SK-N-SH treated with all-trans-retinoic acid at 6 μM for 48 hours (cell line): Measurements from ENCODE around the gene PUM2.

Source experiments
- ATAC-seq: fragments of 200-7000 bp; cut with Tn5 transposase; 3 replicates; pipeline ENCODE4 v1.9.1; 2020; ENCODE audit warnings: mild to moderate bottlenecking, moderate library complexity
- BACH2 ChIP-seq: fragments of 250-450 bp; sonication (Bioruptor Pico); IDR thresholded peaks from 2 replicates; pipeline ENCODE4 v1.9.0; 2021; ENCODE audit warnings: mild to moderate bottlenecking, borderline replicate concordance
- CREB5 ChIP-seq: fragments of 250-450 bp; sonication (Bioruptor Pico); IDR thresholded peaks from 2 replicates; pipeline ENCODE4 v1.5.1; 2020; ENCODE audit warnings: low read depth, mild to moderate bottlenecking, moderate library complexity
- CSDC2 ChIP-seq: fragments of 250-450 bp; sonication (Bioruptor Pico); IDR thresholded peaks from 2 replicates; pipeline ENCODE4 v1.5.0; 2020; ENCODE audit warnings: mild to moderate bottlenecking, moderate library complexity
- CSRNP3 ChIP-seq: fragments of 250-450 bp; sonication (Bioruptor Pico); IDR thresholded peaks from 2 replicates; pipeline ENCODE4 v1.5.1; 2021; ENCODE audit warnings: mild to moderate bottlenecking, moderate library complexity
- ESRRG ChIP-seq: fragments of 250-450 bp; sonication (Bioruptor Pico); IDR thresholded peaks from 2 replicates; pipeline ENCODE4 v1.6.1; 2021; ENCODE audit warnings: mild to moderate bottlenecking
- GLIS3 ChIP-seq: fragments of 250-450 bp; sonication (Bioruptor Pico); IDR thresholded peaks from 2 replicates; pipeline ENCODE4 v1.5.0; 2020; ENCODE audit warnings: mild to moderate bottlenecking, moderate library complexity
- ISL1 ChIP-seq: fragments of 250-450 bp; sonication (Bioruptor Pico); IDR thresholded peaks from 2 replicates; pipeline ENCODE4 v2.1.2; 2022; ENCODE audit warnings: mild to moderate bottlenecking, moderate library complexity
- PATZ1 ChIP-seq: fragments of 250-450 bp; sonication (Bioruptor Pico); IDR thresholded peaks from 2 replicates; pipeline ENCODE4 v1.8.0; 2020; ENCODE audit warnings: mild to moderate bottlenecking, moderate library complexity, borderline replicate concordance
- POU6F1 ChIP-seq: fragments of 250-450 bp; sonication (Bioruptor Pico); IDR thresholded peaks from 2 replicates; pipeline ENCODE4 v1.8.0; 2021; ENCODE audit warnings: low read depth, mild to moderate bottlenecking, moderate library complexity, borderline replicate concordance
- PPARA ChIP-seq: fragments of 250-450 bp; sonication (Bioruptor Pico); IDR thresholded peaks from 2 replicates; pipeline ENCODE4 v1.5.0; 2020; ENCODE audit warnings: mild to moderate bottlenecking, borderline replicate concordance
- RARB ChIP-seq: fragments of 250-450 bp; sonication (Bioruptor Pico); IDR thresholded peaks from 2 replicates; pipeline ENCODE4 v1.8.0; 2021; ENCODE audit warnings: mild to moderate bottlenecking, moderate library complexity
- SNAI2 ChIP-seq: fragments of 250-450 bp; sonication (Bioruptor Pico); IDR thresholded peaks from 2 replicates; pipeline ENCODE4 v1.5.0; 2020; ENCODE audit warnings: mild to moderate bottlenecking, moderate library complexity
- TCF4 ChIP-seq: fragments of 250-450 bp; sonication (Bioruptor Pico); IDR thresholded peaks from 2 replicates; pipeline ENCODE4 v1.8.0; 2021; ENCODE audit warnings: mild to moderate bottlenecking, moderate library complexity, borderline replicate concordance
- TOX ChIP-seq: fragments of 250-450 bp; sonication (Bioruptor Pico); IDR thresholded peaks from 2 replicates; pipeline ENCODE4 v1.8.0; 2021; ENCODE audit warnings: mild to moderate bottlenecking, moderate library complexity, borderline replicate concordance
- TSHZ2 ChIP-seq: fragments of 250-450 bp; sonication (Bioruptor Pico); IDR thresholded peaks from 2 replicates; pipeline ENCODE4 v1.5.0; 2020; ENCODE audit warnings: mild to moderate bottlenecking, moderate library complexity
- ZC3H10 ChIP-seq: fragments of 250-450 bp; sonication (Bioruptor Pico); IDR thresholded peaks from 2 replicates; pipeline ENCODE4 v1.5.1; 2021; ENCODE audit warnings: mild to moderate bottlenecking, moderate library complexity
- ZFP3 ChIP-seq: fragments of 250-450 bp; sonication (Bioruptor Pico); IDR thresholded peaks from 2 replicates; pipeline ENCODE4 v1.5.0; 2020; ENCODE audit warnings: mild to moderate bottlenecking, moderate library complexity
- ZFP30 ChIP-seq: fragments of 450-650 bp; formaldehyde crosslinking; IDR thresholded peaks from 2 replicates; pipeline ENCODE4 v1.5.0; 2022; ENCODE audit warnings: mild to moderate bottlenecking, moderate library complexity
- ZNF565 ChIP-seq: fragments of 450-650 bp; formaldehyde crosslinking; conservative IDR thresholded peaks from 2 replicates; pipeline ENCODE4 v1.5.0; 2020; ENCODE audit warnings: low read depth, mild to moderate bottlenecking, moderate library complexity
- ZNF70 ChIP-seq: fragments of 450-650 bp; formaldehyde crosslinking; IDR thresholded peaks from 2 replicates; pipeline ENCODE4 v1.5.0; 2020; ENCODE audit warnings: mild to moderate bottlenecking, moderate library complexity
- ZNF8 ChIP-seq: fragments of 450-650 bp; formaldehyde crosslinking; IDR thresholded peaks from 2 replicates; pipeline ENCODE4 v1.5.0; 2020; ENCODE audit warnings: mild to moderate bottlenecking, moderate library complexity

PUM2 gene

GRCh38 chr2:20222014-20222768 lies 128.5 kb downstream of the PUM2 start:
- ATAC-seq = no peak
- no peak for TF ChIP-seq ZNF70 (CRISPR knock-in tag)
- no peak for TF ChIP-seq BACH2 (CRISPR knock-in tag)
- TF ChIP-seq ZNF565 (CRISPR knock-in tag) = no peak
- TF ChIP-seq POU6F1 (CRISPR knock-in tag) = no peak
- TF ChIP-seq RARB (CRISPR knock-in tag) = no peak
- no peak for TF ChIP-seq TCF4 (CRISPR knock-in tag)
- TF ChIP-seq PATZ1 = no peak
- TF ChIP-seq CREB5 (CRISPR knock-in tag) = no peak
- TF ChIP-seq ZFP3 (CRISPR knock-in tag) = no peak

GRCh38 chr2:20221555-20221973 lies 129.1 kb downstream of the PUM2 start:
- ATAC-seq = peak; percentile 23
- no peak for TF ChIP-seq CSDC2 (CRISPR knock-in tag)
- no peak for TF ChIP-seq RARB (CRISPR knock-in tag)
- no peak for TF ChIP-seq PPARA (CRISPR knock-in tag)
- TF ChIP-seq ZNF8 (CRISPR knock-in tag) = no peak
- TF ChIP-seq POU6F1 (CRISPR knock-in tag) = no peak
- TF ChIP-seq GLIS3 (CRISPR knock-in tag) = no peak
- no peak for TF ChIP-seq ZNF70 (CRISPR knock-in tag)
- TF ChIP-seq BACH2 (CRISPR knock-in tag) = no peak
- TF ChIP-seq ISL1 (CRISPR knock-in tag) = no peak; the same call in 1 of the 2 replicates
- no peak; the same call in 1 of the 2 replicates for TF ChIP-seq ZFP3 (CRISPR knock-in tag)
- TF ChIP-seq ZC3H10 (CRISPR knock-in tag) = no peak
- TF ChIP-seq CSRNP3 (CRISPR knock-in tag) = no peak
- TF ChIP-seq PATZ1 = no peak
- TF ChIP-seq ZFP30 (CRISPR knock-in tag) = no peak
- TF ChIP-seq TOX (CRISPR knock-in tag) = no peak
- TF ChIP-seq ESRRG (CRISPR knock-in tag) = no peak
- TF ChIP-seq SNAI2 (CRISPR knock-in tag) = no peak
- TF ChIP-seq TSHZ2 = no peak
